DMS53 (cell line): ENCODE measurements around the gene INTS3.
"Not testable (repeated sequence)": the region's sequence is repeated elsewhere in the genome, so short reads cannot be mapped to it uniquely, and the experiment has no call there.

ENCODE experiments used
- DNase-seq: peaks from one replicate; lab custom pipeline; 2025; lab: John Stamatoyannopoulos, UW

INTS3 gene

DNA sequence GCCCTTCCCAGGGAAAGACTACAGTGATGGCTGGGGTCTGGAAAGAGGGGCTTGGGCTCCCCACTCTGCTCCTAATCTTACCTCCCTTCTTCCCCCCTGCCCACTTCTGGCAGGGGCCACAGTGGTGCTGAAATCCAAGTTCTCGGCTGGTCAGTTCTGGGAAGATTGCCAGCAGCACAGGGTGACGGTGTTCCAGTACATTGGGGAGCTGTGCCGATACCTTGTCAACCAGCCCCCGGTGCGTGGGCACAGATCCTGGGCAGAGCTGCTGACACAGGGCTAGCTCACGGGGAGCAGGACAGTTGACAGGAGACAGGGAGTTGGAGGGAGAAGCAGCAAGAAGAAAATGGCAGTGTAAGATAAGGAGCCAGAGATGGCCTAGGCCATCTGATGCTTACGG is 49.8 kb downstream of the INTS3 start:
- DNase-seq: no peak

DNA sequence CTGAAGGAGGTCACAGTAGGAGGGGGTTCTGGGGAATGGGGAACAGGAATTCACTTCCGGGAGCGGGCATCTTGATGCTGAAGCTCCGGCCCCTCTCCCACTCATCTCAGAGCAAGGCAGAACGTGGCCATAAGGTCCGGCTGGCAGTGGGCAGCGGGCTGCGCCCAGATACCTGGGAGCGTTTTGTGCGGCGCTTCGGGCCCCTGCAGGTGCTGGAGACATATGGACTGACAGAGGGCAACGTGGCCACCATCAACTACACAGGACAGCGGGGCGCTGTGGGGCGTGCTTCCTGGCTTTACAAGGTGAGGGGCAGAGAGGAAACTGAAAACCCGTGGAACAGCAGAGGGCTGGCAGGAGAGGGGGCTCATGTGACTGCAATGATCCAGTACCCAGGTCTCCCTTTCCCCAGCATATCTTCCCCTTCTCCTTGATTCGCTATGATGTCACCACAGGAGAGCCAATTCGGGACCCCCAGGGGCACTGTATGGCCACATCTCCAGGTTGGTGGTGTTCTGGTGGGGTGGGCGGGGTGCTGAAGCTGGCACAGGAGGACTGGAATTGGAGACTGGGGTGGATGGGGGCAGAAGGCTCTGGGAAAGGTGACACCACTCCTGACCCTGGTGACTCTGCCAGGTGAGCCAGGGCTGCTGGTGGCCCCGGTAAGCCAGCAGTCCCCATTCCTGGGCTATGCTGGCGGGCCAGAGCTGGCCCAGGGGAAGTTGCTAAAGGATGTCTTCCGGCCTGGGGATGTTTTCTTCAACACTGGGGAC is 50.4 kb downstream of the INTS3 start:
- DNase-seq: no peak

DNA sequence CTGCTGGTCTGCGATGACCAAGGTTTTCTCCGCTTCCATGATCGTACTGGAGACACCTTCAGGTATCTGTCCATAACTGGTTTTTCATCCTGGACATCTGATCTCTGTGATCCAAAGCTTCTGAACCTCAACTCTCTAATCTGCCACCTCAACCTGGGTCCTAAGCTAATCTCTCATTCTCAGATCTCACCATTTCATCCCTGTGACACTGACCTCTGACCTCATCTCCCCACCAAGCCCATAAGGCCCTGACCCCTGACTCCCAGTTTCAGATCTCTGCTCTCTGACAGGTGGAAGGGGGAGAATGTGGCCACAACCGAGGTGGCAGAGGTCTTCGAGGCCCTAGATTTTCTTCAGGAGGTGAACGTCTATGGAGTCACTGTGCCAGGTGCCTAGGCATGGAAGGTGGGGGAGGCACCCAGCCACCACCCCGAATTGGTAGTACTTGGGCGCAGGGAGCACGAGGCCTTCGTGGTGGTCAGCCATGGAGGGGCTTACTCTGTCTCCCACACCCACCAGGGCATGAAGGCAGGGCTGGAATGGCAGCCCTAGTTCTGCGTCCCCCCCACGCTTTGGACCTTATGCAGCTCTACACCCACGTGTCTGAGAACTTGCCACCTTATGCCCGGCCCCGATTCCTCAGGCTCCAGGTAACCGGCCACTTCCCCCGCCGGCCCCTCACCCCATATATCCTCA is 51.1 kb downstream of the INTS3 start:
- DNase-seq: no peak

DNA sequence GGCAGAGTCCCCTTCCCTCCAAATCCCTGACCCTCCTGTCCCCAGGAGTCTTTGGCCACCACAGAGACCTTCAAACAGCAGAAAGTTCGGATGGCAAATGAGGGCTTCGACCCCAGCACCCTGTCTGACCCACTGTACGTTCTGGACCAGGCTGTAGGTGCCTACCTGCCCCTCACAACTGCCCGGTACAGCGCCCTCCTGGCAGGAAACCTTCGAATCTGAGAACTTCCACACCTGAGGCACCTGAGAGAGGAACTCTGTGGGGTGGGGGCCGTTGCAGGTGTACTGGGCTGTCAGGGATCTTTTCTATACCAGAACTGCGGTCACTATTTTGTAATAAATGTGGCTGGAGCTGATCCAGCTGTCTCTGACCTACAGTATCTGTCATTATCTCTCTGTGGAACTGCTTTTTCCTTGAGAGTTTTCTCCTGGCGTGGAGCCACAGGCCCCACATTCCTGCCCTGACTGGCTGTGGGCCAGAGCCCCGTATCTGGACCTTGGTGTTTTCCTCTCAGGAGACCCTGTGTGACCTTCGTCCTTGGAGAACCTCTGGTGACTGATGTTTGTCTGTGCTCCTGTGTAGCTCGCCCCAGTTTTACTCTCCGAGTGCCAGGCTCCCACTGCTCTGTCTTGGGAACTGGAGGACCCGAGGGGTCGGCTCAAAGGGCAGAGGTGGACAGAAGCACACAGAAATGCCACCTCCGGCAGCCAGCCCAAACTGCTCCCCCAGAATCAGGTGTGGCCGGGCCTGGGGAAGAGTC is 52.1 kb downstream of the INTS3 start:
- DNase-seq: no peak

DNA sequence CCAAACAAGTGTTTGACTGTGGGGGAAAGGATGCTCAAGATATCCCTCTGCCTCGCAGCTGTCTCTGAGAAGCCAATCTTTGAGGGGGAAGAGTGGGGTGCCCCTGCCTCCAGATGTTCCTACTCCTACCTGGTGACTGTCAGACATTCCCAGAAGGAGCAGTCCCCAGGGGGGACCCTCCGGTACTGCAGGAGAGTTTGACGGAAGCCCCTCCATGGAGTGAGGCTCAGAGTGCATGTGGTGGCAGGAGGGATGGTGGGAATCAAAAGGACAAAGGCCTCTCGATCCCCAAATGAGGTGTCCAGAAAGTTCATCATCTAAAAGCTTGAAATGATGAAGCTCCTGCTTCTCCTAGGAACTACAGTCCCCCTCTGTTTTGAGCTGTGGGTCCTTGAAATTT is 52.7 kb downstream of the INTS3 start:
- DNase-seq: no peak

DNA sequence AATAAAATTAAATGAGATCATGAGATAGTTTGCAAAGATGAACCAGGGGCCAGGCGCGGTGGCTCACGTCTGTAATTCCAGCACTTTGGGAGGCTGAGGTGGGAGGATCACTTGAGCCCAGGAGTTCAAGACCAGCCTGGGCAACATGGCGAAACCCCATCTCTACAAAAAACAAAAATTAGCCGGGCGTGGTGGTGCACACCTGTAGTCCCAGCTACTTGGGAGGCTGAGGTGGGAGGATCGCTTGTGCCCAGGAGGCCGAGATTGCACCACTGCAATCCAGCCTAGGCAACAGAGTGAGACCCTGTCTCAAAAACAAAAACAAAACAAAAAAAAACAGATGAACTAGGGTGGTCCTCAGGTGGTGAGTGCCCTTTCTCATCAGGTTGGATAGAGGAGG is 54.8 kb downstream of the INTS3 start:
- not testable (repeated sequence) for DNase-seq

DNA sequence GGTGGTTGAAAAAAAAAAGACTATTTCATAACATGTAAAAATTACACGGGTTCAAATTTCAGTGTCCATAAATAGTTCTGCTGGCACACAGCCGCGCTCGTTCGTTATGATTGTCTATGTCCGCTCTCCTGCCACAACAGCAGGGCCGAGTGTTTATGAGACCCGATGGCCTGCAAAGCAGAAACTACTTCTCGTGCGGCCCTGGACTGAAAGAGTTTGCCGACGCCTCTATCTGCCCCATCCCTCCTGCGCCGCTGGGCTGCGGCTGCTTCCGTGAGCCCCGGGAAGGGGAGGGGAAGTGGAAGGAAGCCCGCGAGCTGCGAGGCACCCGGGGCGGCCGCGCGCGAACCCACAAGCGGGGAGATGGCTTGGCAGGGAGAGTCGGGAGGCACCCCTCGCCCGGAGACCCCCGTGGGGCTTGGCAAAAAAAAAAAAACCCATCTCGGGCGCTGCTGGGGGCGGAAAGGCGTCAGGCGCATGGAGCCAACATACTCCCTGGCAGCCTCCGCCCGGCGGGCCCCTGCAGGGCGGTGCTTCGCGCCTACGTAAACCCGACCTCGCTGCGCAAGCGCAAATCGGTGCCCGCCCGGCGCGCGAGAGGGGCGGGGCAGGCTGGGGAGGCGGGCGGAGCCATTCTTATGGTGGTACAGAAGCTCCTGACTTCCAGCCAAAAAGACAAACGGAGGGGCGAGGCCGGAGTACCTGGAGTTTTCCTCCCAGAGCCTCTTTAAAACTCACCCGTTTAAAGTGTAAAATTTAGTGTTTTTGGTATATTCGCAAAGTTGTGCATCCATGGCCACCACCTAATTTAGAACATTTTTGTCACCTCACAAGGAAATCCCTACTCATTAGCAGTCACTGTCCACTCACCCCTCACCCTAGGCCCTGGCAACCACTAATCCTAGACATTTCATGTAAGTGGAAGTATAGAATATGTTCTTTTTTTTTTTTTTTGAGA is 55.7 kb downstream of the INTS3 start:
- DNase-seq: peak; percentile 95

DNA sequence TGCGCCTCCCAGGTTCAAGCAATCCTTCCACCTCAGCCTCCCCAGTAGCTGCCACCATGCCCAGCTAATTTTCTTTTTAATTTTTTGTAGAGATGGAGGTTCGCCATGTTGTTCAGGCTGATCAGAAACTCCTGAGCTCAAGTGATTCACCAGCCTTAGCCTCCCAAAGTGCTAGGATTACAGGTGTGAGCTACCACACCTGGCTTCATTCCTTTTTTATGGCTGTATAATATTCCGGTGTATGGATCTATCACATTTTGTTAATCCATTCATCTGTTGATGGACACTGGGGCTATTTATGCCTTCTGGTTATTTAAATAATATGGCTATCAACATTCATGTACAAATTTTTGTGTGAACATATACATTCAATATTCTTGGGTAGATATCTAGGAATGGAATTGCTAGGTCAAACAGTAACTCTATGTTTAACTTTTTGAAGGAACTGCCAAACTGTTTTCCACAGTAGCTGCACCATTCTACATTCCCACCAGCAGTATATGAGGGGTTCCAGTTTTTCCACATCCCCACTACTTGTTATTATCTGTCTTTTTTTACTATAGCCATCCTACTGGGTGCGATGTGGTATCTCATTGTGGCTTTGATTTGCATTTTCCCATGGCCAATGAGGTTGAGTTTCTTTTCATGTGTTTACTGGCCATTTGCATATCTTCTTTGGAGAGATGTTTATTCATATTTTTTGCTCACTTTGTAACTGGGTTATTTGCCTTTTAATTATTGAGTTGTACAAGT is 58.4 kb downstream of the INTS3 start:
- no peak for DNase-seq

DNA sequence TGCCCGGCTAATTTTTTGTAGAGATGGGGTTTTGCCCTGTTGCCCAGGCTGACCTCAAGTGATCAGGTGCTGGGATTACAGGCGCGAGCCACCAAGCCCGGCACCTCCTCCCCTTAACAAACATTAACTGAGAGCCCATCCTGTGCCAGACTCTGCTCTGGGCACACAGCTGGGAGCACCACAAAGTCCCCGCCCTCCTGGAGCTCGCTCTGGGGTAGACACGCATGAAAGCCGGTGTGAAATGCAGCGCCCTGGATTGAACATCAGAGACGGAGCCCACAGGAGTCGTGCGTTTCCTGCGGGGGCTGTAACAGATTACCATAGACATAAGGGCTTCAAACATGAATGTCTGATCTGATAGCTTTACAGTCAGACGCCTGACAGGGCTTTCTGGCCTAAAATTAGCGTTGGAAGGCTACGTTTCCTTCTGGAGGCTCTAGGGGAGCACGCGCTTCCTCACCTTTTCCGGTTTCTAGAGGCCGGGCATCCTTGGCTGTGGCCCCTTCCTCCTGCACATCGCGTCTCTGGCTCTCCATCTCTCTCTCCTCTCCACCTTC is 61.7 kb downstream of the INTS3 start:
- peak; percentile 91 for DNase-seq

DNA sequence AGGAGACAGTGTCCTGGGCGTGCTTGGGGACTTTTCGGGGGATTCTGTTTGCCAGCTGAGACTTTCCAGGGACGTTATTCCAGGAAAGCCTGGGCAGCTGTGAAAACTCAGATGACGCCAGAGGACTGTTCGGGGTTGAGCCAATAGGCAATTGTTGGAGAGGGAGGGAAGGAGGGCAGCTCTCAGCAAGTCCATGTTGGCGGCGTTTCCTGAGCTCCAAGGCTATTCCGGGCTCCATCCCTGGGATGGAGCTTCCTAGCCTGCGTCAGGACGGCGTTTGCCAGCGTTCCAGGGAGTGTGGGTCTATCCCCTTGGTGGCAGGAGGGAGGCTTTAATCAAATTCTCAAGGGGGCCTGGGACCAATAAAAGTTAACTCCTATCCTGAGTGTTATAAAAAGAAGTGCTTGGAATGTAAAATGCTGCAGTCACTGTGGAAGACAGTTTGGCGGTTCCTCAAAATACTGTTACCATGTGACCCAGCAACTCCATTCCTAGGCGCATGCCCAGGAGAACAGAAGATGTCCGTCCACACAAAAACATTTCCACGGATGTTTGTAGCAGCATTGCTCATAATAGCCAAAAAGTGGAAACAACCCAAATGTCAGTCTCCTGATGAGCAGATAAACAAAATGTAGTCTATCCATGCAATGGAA is 62.6 kb downstream of the INTS3 start:
- peak; percentile 91 for DNase-seq

DNA sequence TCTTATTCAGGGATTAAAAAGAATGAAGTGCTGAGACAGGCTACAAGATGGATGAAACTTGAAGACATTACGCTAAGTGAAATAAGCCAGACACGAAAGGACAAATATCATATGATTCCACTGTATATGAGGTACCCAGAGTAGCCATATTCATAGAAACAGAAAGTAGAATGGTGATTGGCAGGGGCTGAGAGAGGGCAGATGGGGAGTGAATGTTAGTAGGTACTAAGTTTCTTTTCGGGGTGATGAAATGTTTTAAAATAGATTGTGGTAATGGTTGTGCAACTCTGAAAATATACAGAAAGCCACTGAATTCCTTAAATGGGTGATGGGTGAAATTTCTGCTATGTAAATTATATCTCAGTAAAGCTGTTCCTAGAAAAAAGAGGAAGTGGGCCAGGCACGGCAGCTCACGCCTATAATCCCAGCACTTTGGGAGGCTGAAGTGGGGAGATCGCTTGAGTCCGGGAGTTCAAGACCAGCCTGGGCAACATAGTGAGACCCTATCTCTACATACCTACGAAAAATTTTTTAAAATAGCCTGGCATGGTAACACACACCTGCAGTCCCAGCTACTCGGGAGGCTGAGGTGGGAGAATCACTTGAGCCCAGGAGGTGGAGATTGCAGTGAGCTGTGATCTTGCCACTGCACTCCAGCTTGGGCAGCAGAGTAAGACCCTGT is 63.3 kb downstream of the INTS3 start:
- DNase-seq: peak; percentile 43

DNA sequence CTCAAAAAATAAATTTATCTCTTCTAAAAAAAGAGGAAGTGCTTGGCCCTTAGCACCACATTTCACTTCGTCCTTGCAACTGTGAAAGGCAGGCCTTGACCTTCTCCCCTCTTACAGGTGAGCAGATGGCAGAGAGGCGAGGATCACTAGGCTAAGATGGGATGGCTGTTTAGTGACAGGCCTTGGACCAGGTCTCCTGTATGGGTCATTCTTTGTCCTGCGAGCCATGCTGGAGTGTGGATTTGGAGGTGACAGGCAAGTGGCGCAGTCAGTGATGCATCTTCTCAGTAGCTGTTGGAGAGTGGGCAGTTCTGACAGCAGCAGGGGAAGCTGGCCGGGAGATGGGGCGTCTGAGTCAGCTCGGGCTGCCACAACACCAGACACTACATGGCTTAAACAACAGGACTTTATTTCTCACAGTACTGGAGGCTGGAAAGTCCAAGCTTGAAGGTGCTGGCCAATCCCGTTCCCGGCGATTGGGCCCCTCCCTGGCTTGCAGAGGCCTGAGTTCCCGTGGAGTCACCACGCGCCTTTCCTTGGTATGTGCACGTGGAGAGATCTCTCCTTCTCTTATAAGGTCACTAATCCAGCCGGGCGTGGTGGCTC is 63.9 kb downstream of the INTS3 start:
- no peak for DNase-seq

DNA sequence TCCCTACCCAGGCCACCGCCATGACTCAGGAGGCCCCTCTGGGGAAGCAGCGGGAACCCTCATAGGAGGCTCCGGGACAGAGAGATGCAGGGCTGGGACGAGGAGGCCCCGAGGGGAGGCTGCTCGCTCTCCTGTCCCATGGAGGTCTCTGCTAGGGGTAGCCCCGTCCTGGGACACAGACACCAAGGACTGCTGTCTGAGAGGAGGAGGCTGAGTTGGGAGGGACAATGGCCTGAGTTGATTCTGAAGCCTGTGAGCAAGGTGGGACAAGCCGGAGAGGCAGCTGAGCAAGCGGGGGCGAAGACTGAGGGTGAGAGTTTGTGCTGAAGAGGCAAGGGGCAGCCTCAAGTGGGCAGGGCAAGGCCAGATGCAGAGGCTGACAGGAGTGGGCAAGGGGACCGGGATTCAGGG is 64.8 kb downstream of the INTS3 start:
- no peak for DNase-seq

DNA sequence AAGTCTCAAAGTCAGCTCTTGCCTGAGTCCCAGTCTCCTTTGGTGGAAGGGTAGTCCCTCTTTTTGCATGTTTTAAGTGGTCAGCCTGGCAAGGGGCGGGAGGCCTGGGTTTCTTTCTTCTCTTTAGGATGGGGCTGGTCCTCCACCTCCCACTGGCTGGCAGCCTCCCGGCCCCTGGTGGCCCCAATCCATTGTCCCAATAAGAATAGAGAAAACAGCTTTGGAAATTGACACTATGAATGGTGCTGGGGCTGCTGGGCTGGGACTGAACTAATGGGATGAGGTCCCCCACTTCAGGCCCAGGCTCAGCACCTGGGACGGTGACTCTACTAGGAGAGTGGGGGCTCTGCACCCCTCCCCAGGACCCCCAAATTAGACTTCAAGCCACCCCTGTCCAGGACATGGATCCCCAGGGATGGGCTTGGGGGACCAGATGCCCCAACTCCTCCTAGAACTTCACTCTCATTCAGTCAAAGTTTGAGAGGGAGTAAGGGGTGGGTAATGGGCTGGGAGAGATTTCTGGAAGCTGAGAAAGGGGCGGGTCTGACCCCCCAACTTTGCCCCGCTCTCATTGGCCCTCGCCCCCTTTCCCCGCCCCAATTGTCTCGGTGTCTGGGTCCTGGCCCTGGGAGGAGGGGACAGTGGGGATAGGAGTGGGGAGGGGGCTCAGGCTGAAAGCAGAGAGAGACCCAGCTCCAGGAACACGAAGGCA is 65.6 kb downstream of the INTS3 start:
- DNase-seq: no peak

DNA sequence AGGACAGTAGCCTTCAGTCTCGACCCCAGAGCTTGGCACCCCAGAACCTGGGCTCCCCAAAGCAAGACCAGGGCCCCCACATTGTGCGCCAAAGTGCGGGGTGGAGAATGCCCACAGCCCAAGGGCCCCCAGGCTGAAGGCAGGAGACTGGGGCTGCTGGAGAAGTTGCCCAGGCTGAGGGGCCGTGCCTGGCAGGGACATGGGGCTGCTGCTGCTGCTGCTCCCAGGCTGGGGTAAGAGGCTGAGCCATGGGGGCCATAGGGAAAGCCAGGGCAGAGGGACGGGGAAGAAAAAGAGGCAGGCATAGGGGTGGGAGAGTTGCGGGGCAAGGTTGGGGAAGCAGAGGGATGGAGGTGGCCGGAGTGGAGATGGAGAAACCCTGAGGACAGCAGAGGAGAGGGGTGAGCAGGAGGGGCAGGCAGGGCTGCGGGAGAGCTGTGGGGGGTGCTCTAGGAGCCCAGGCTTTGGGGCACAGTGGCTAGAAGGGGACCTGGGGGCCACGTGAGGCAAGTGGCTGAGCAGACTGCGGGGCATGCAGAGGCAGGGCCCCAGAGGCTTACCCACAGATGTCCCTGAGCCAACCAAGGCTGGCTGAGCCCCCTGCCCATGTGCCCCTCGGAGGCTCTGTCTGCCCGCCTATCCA is 66.2 kb downstream of the INTS3 start:
- DNase-seq: no peak

DNA sequence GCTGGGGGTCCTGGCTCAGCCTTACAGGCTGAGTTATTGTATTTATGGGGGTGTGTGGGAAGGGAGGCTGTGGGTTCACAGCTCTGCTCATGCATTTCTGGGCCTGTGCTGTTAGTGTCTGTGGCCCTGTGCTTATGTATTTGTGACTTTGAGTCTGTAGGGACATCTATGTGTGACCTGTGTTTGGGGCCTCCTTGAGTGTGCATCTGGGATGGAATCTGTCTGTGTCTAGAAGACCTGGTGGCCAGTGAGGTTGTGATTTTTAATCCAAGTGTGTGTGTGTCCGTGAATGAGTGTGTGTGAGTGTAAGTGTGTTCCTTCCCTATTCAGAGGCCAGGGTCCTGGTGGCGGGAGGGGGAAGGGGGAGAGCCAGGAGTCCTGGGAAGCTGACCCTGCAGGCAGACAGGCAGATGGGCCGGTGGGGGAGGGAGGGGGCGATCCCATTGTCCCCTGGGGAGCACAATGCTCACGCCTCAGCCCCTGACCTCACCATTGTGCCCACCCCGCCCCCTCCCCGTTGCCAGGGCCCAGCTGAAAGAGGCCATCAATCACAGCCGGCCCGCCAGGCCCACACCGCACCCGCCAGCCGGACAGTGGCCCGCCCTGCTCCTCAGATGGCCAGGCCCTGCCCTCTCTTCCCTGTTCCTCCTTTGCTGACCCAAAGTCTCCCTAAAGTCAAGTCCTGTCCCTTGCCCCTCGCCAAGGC is 66.9 kb downstream of the INTS3 start:
- DNase-seq: no peak

DNA sequence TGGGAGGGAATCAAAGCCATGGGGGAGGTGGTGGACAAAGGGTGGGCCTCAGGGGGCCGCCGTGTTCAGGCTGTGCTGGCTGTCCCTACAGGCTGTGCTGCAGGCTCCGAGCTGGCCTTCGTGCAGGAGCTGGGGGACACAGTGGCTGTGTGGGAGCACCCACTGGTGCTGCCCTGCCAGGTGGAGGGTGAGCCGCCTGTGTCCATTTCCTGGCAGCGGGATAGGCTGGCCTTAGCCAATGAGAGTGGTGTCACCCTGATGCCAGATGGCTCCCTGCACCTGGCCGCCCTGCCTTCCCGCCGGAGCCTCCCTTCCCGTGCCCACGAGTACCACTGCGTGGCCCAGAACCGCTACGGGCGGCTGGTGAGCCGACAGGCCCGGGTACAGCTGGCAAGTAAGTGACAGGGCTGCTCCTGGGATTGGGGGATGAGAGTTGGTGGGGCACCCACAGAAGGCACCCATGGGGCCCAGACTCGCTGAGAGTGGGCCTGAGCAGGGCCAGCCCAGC is 67.5 kb downstream of the INTS3 start:
- DNase-seq: peak; percentile 22
